GM18507 (cell line): ENCODE measurements around the gene GTSE1.

ENCODE experiments used
- DNase-seq: peaks from one replicate; pipeline ENCODE4 v3.0.0; 2011; ENCODE audit warnings: low read depth; ENCODE audit not compliant: insufficient read length; ENCODE audit errors: extremely low spot score
- FAIRE-seq: peaks from 2 replicates; lab custom pipeline; 2011; peaks lifted over from hg19 to GRCh38; lab: Jason Lieb, UNC

GTSE1 gene

GRCh38 chr22:46273432-46274148 is 23.1 kb upstream of the GTSE1 start:
- DNase-seq (no peak), FAIRE-seq (no peak)

- no peak for DNase-seq
- no peak for FAIRE-seq
Observed at GRCh38 chr22:46274381-46274780, 22.3 kb upstream of the GTSE1 start.

- DNase-seq: no peak
- FAIRE-seq: peak; percentile 5
Observed at GRCh38 chr22:46275455-46276122, 21.1 kb upstream of the GTSE1 start.

GRCh38 chr22:46276563-46276962 is 20.1 kb upstream of the GTSE1 start:
- no peak for DNase-seq
- no peak for FAIRE-seq

- no peak for DNase-seq
- FAIRE-seq: no peak
Observed at GRCh38 chr22:46278656-46279645, 17.7 kb upstream of the GTSE1 start.

- DNase-seq: no peak
- no peak for FAIRE-seq
Observed at GRCh38 chr22:46280063-46280817, 16.4 kb upstream of the GTSE1 start.

- DNase-seq (no peak), FAIRE-seq (no peak)
Observed at GRCh38 chr22:46280999-46281623, 15.6 kb upstream of the GTSE1 start.

- DNase-seq: no peak
- FAIRE-seq: no peak
Observed at GRCh38 chr22:46281866-46282678, 14.6 kb upstream of the GTSE1 start.

GRCh38 chr22:46286006-46286405 is 10.7 kb upstream of the GTSE1 start:
- DNase-seq (no peak), FAIRE-seq (no peak)

- FAIRE-seq (no peak), DNase-seq (no peak)
Observed at GRCh38 chr22:46286941-46287872, 9.5 kb upstream of the GTSE1 start.

- FAIRE-seq (peak; percentile 96), DNase-seq (peak; percentile 79)
Observed at GRCh38 chr22:46287873-46288751, 8.6 kb upstream of the GTSE1 start.

GRCh38 chr22:46288846-46289243 is 7.8 kb upstream of the GTSE1 start:
- FAIRE-seq: no peak
- no peak for DNase-seq

GRCh38 chr22:46289244-46289891 is 7.3 kb upstream of the GTSE1 start:
- no peak for FAIRE-seq

GRCh38 chr22:46290121-46290842 is 6.4 kb upstream of the GTSE1 start:
- no peak for DNase-seq
- FAIRE-seq: no peak

More at GRCh38 chr22:46289244-46289891, 7.3 kb upstream of the GTSE1 start:
- DNase-seq: no peak
